OCI-LY7 (cell line): ENCODE measurements around the gene RIPOR1. TPM values are rescaled to one million over a fixed set of nuclear protein-coding genes. Genes with fewer than 3 reads are reported as not detected.

ENCODE experiments used
- BruUV-seq: library from RNA; stranded (reverse); fragments of 400-500 nt; replicated peaks from 2 replicates; lab custom pipeline; 2021; lab: Mats Ljungman, UMichigan
- CTCF ChIA-PET: fragments of 300-600 bp; sonication (Branson Sonifier 250); formaldehyde crosslinking; loops from one replicate; lab custom pipeline; 2022; ENCODE audit warnings: antibody characterized with exemption; ENCODE audit not compliant: unreplicated experiment; lab: Charles Lee
- POLR2A ChIA-PET: fragments of 300-600 bp; sonication (Branson Sonifier 250); formaldehyde crosslinking; loops from one replicate; lab custom pipeline; 2022; ENCODE audit warnings: antibody characterized with exemption; lab: Charles Lee
- DNase-seq: peaks from one replicate; pipeline ENCODE4 v3.0.0-alpha.2; 2015; ENCODE audit warnings: low spot score
- H2AFZ ChIP-seq: fragments of 200-600 bp; sonication (generic), shearing (Covaris generic); 2 replicates; pipeline ENCODE4 v1.6.1; 2014; ENCODE audit warnings: mild to moderate bottlenecking, antibody characterized with exemption, low read length, moderate library complexity
- H3K27ac ChIP-seq: fragments of 200-600 bp; sonication (generic); 2 replicates; pipeline ENCODE4 v1.5.1; 2014; ENCODE audit warnings: mixed run types, low read depth, mild to moderate bottlenecking, moderate library complexity, low read length, inconsistent platforms; ENCODE audit not compliant: poor library complexity, severe bottlenecking
- H3K36me3 ChIP-seq: fragments of 200-600 bp; sonication (generic); 2 replicates; pipeline ENCODE4 v1.6.1; 2014; ENCODE audit warnings: mild to moderate bottlenecking, antibody characterized with exemption, low read length, moderate library complexity, mixed read lengths; ENCODE audit not compliant: insufficient read depth
- H3K4me1 ChIP-seq: fragments of 200-600 bp; sonication (generic); 2 replicates; pipeline ENCODE4 v1.5.1; 2014; ENCODE audit warnings: mild to moderate bottlenecking, low read length; ENCODE audit not compliant: insufficient read depth, poor library complexity, severe bottlenecking
- H3K4me2 ChIP-seq: fragments of 200-600 bp; sonication (generic); 2 replicates; pipeline ENCODE4 v1.6.1; 2014; ENCODE audit warnings: mild to moderate bottlenecking, low read length
- H3K4me3 ChIP-seq: fragments of 200-600 bp; sonication (generic); 2 replicates; pipeline ENCODE4 v1.5.1; 2014; ENCODE audit warnings: mild to moderate bottlenecking, low read depth, low read length; ENCODE audit not compliant: poor library complexity, severe bottlenecking
- H3K79me2 ChIP-seq: fragments of 200-600 bp; sonication (generic); 2 replicates; pipeline ENCODE4 v1.6.1; 2016; ENCODE audit warnings: low read depth, mild to moderate bottlenecking, low read length, moderate library complexity, mixed read lengths; ENCODE audit not compliant: insufficient read depth
- H3K9me2 ChIP-seq: fragments of 200-600 bp; sonication (generic); 2 replicates; pipeline ENCODE4 v1.6.1; 2016; ENCODE audit warnings: mild to moderate bottlenecking, low read length, mixed read lengths; ENCODE audit not compliant: insufficient read depth
- H3K9me3 ChIP-seq: fragments of 200-600 bp; sonication (generic); 2 replicates; pipeline ENCODE4 v1.6.1; 2014; ENCODE audit warnings: mild to moderate bottlenecking, mixed run types, low read length, mixed read lengths
- H4K20me1 ChIP-seq: fragments of 200-600 bp; sonication (generic); 2 replicates; pipeline ENCODE4 v1.6.1; 2014; ENCODE audit warnings: mild to moderate bottlenecking, antibody characterized with exemption, low read length, moderate library complexity, mixed read lengths; ENCODE audit not compliant: insufficient read depth
- EZH2phosphoT487 ChIP-seq: fragments of 200-600 bp; sonication (generic); IDR thresholded peaks from 2 replicates; pipeline ENCODE4 v1.6.1; 2018; ENCODE audit warnings: low read depth, borderline replicate concordance, mild to moderate bottlenecking, mixed run types, antibody characterized with exemption, low read length, moderate library complexity, mixed read lengths
- intact Hi-C: fragments of 100-400 bp; cut with micrococcal nuclease; formaldehyde crosslinking; loops from one replicate; pipeline ENCODE4 v1.10.0; 2022; ENCODE audit not compliant: unreplicated experiment
- total RNA-seq, 2 experiments: library from RNA; depleted of rRNA in 1 of 2; stranded (reverse); fragments of >200 nt in 1 of 2; shearing (Covaris generic) in 1 of 2; gene quantifications; 2 replicates each; pipeline ENCODE4 v1.2.3, GENCODE V29; 2014 to 2022
- TF ChIP-seq, protein P1 (sequence below): fragments of 200-600 bp; sonication (generic); conservative IDR thresholded peaks from 2 replicates; pipeline ENCODE4 v1.5.1; 2014; ENCODE audit warnings: mild to moderate bottlenecking, antibody characterized with exemption, low read length, moderate library complexity, mixed read lengths

RIPOR1 gene
- total RNA-seq, 2 experiments from 2014 or later, result 9.7 to 40.2 TPM

DNA sequence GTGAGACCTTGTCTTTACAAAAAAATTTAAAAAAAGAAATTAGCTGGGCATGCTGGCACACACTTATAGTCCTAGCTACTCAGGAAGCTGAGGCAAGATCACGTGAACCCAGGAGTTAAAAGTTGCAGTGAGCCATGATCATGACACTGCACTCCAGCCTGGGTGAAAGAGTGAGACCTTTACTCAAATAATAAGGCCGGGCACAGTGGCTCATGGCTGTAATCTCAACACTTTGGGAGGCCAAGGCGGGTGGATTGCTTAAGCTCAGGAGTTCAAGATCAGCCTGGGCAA is 11.5 kb upstream of the RIPOR1 start:
- ChIA-PET CTCF (interaction anchor here (1.2 to 2.4 kb wide), 4 partner anchors 16 to 151 kb away, joined by 3 to 9 read pairs (median 6); partner anchors contain the start of gene CTCF), POLR2A (interaction anchor here (0.6 to 3.1 kb wide), 9 partner anchors 25 to 568 kb away, joined by 3 to 23 read pairs (median 6); partner anchors contain the start of genes AGRP, ATP6V0D1, CARMIL2 and NFATC3)
- Histone ChIP-seq H3K9me2 (no peaks in the 10 kb centered on the region), H3K79me2 (no peaks in the 10 kb centered on the region), H3K27ac (peak overlapping the region; percentile 91), H3K4me1 (peaks cover 80% of the 10 kb centered on the region), H3K36me3 (no peaks in the 10 kb centered on the region), H2AFZ (peak overlapping the region; percentile 5; the same call in 1 of the 2 replicates), H3K4me3 (peak overlapping the region; percentile 61), H4K20me1 (no peaks in the 10 kb centered on the region), H3K4me2 (peak overlapping the region; percentile 85), H3K9me3 (no peaks in the 10 kb centered on the region)
- DNase-seq, result peak; percentile 42
- TF ChIP-seq, protein P1, sequence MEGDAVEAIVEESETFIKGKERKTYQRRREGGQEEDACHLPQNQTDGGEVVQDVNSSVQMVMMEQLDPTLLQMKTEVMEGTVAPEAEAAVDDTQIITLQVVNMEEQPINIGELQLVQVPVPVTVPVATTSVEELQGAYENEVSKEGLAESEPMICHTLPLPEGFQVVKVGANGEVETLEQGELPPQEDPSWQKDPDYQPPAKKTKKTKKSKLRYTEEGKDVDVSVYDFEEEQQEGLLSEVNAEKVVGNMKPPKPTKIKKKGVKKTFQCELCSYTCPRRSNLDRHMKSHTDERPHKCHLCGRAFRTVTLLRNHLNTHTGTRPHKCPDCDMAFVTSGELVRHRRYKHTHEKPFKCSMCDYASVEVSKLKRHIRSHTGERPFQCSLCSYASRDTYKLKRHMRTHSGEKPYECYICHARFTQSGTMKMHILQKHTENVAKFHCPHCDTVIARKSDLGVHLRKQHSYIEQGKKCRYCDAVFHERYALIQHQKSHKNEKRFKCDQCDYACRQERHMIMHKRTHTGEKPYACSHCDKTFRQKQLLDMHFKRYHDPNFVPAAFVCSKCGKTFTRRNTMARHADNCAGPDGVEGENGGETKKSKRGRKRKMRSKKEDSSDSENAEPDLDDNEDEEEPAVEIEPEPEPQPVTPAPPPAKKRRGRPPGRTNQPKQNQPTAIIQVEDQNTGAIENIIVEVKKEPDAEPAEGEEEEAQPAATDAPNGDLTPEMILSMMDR, result no peak
- TF ChIP-seq EZH2phosphoT487, result no peak
- intact Hi-C loops, result no loop called here
- BruUV-seq, result no TSS peak

DNA sequence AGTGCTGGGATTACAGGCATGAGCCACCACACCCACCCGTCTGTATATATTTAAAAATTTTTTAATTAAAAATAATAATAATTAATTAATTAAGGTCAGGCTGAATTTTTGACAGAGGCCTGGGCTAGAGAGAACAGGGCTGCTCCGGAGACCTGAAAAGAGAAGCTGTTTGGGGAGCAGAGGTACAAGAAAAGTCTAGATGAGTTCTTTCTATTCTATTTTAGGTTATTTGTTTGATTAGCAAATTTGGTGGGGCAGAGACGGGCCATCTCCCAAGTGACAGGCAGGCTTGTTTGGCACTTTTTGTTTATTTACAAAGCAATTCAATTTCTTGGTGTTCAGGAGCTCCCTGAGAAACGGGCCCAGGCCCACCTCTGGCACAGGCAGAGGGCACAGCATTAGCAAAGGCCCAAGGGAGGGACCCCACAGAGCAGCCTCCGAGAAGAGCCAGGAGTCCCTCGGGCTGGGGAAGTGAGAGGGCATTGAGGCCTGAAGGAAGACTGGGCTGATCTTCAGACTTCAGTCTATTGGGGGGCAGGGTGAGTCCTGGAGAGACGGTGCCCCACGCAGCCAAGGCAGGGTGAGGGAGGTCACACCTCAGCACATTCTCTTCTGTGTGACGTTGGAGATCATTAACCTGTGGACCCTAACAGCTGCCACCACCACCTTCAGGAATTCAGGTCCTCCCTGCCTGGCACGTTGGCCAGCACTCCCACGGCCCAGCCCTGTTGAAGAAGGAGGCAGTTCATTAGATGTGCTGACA is 10.8 kb upstream of the RIPOR1 start:
- H3K9me2 ChIP-seq, result no peaks in the 10 kb centered on the region
- peak overlapping the region; percentile 91 for H3K27ac ChIP-seq
- peak overlapping the region; percentile 61 for H3K4me3 ChIP-seq
- H3K79me2 ChIP-seq, result no peaks in the 10 kb centered on the region
- TF ChIP-seq EZH2phosphoT487, result no peak
- TF ChIP-seq, protein P1, result no peak
- DNase-seq, result peak; percentile 89
- H3K4me2 ChIP-seq, result peak overlapping the region; percentile 85
- BruUV-seq, result no TSS peak
- peak overlapping the region; percentile 12; the same call in 1 of the 2 replicates for H2AFZ ChIP-seq
- ChIA-PET CTCF (interaction anchor here (0.7 to 2.4 kb wide), 4 partner anchors 12 to 150 kb away, joined by 3 to 9 read pairs (median 5); partner anchors contain the start of gene CTCF), POLR2A (interaction anchor here (0.7 to 3.1 kb wide), 11 partner anchors 14 to 481 kb away, joined by 3 to 23 read pairs (median 5); partner anchors contain the start of genes AGRP, ATP6V0D1 and CARMIL2)
- H3K4me1 ChIP-seq, result peaks cover 80% of the 10 kb centered on the region
- intact Hi-C loops, result loop anchor here (1.0 kb wide), 1 partner anchor 37 kb away; the partner anchor contains the start of gene ATP6V0D1
- no peaks in the 10 kb centered on the region for H4K20me1 ChIP-seq
- no peaks in the 10 kb centered on the region for H3K9me3 ChIP-seq
- H3K36me3 ChIP-seq, result no peaks in the 10 kb centered on the region
